ENCODE results near the gene SUMO3. TPM values are rescaled to one million over a fixed set of nuclear protein-coding genes. Genes with fewer than 3 reads are reported as not detected.

The SUMO3 gene
- total and polyA plus RNA-seq, 2 donors: 33.7 to 84.2 TPM

GRCh38 chr21:44764319-44765230 lies 53.3 kb downstream of the SUMO3 start:
- no peaks in the 10 kb centered on the region for H3K36me3 ChIP-seq (ENCODE audit: insufficient read depth)
- H3K4me3 ChIP-seq (ENCODE audit: low read depth, low read length): no peak overlapping the region
- H3K27ac ChIP-seq (ENCODE audit: low read depth): no peak overlapping the region
- no peak for DNase-seq (ENCODE audit: extremely low spot score)
- WGBS: 67% methylated on average over 26 of the region's 26 CpGs
- peaks cover 2% of the 10 kb centered on the region for H3K4me1 ChIP-seq (ENCODE audit: insufficient read depth)

GRCh38 chr21:44763451-44764318 lies 54.2 kb downstream of the SUMO3 start:
- no peak for DNase-seq (ENCODE audit: extremely low spot score)

GRCh38 chr21:44763050-44763378 lies 54.8 kb downstream of the SUMO3 start:
- H3K27ac ChIP-seq (ENCODE audit: low read depth): no peak overlapping the region
- no peak overlapping the region for H3K4me3 ChIP-seq (ENCODE audit: low read depth, low read length)
- WGBS: 65% methylated on average over 8 of the region's 8 CpGs
- H3K36me3 ChIP-seq (ENCODE audit: insufficient read depth): no peaks in the 10 kb centered on the region
- no peak for DNase-seq (ENCODE audit: extremely low spot score)
- peaks cover 2% of the 10 kb centered on the region for H3K4me1 ChIP-seq (ENCODE audit: insufficient read depth)

More at GRCh38 chr21:44763451-44764318, 54.2 kb downstream of the SUMO3 start:
- WGBS: 87% methylated on average over 24 of the region's 25 CpGs
- H3K27ac ChIP-seq (ENCODE audit: low read depth): no peak overlapping the region
- no peaks in the 10 kb centered on the region for H3K36me3 ChIP-seq (ENCODE audit: insufficient read depth)
- H3K4me1 ChIP-seq (ENCODE audit: insufficient read depth): peaks cover 2% of the 10 kb centered on the region
- H3K4me3 ChIP-seq (ENCODE audit: low read depth, low read length): no peak overlapping the region

- H3K36me3 ChIP-seq (ENCODE audit: insufficient read depth): no peaks in the 10 kb centered on the region
- no peak for DNase-seq (ENCODE audit: extremely low spot score)
- 87% methylated on average over 24 of the region's 24 CpGs for WGBS
- H3K4me3 ChIP-seq (ENCODE audit: low read depth, low read length): no peak overlapping the region
- peaks cover 2% of the 10 kb centered on the region for H3K4me1 ChIP-seq (ENCODE audit: insufficient read depth)
- H3K27ac ChIP-seq (ENCODE audit: low read depth): no peak overlapping the region
Observed at GRCh38 chr21:44762221-44763049, 55.4 kb downstream of the SUMO3 start.

- H3K27ac ChIP-seq (ENCODE audit: low read depth): no peak overlapping the region
- H3K36me3 ChIP-seq (ENCODE audit: insufficient read depth): no peaks in the 10 kb centered on the region
- 88% methylated on average over 14 of the region's 14 CpGs for WGBS
- no peak overlapping the region for H3K4me3 ChIP-seq (ENCODE audit: low read depth, low read length)
- no peak for DNase-seq (ENCODE audit: extremely low spot score)
- peaks cover 2% of the 10 kb centered on the region for H3K4me1 ChIP-seq (ENCODE audit: insufficient read depth)
Observed at GRCh38 chr21:44761747-44762208, 56.1 kb downstream of the SUMO3 start.

- peaks cover 2% of the 10 kb centered on the region for H3K4me1 ChIP-seq (ENCODE audit: insufficient read depth)
- H3K4me3 ChIP-seq (ENCODE audit: low read depth, low read length): no peak overlapping the region
- H3K27ac ChIP-seq (ENCODE audit: low read depth): no peak overlapping the region
- DNase-seq (ENCODE audit: extremely low spot score): no peak
- WGBS: 51% methylated on average over 21 of the region's 21 CpGs
- no peaks in the 10 kb centered on the region for H3K36me3 ChIP-seq (ENCODE audit: insufficient read depth)
Observed at GRCh38 chr21:44761011-44761729, 56.7 kb downstream of the SUMO3 start.

GRCh38 chr21:44760376-44760775 lies 57.5 kb downstream of the SUMO3 start:
- Histone ChIP-seq H3K4me3 (ENCODE audit: low read depth, low read length) (no peak overlapping the region), H3K4me1 (ENCODE audit: insufficient read depth) (peaks cover 2% of the 10 kb centered on the region), H3K27ac (ENCODE audit: low read depth) (no peak overlapping the region), H3K36me3 (ENCODE audit: insufficient read depth) (no peaks in the 10 kb centered on the region)
- WGBS: 80% methylated on average over 9 of the region's 9 CpGs
- no peak for DNase-seq (ENCODE audit: extremely low spot score)

GRCh38 chr21:44759628-44760285 lies 58.1 kb downstream of the SUMO3 start:
- DNase-seq (ENCODE audit: extremely low spot score): no peak
- H3K4me3 ChIP-seq (ENCODE audit: low read depth, low read length): no peak overlapping the region
- H3K27ac ChIP-seq (ENCODE audit: low read depth): no peak overlapping the region
- H3K4me1 ChIP-seq (ENCODE audit: insufficient read depth): no peaks in the 10 kb centered on the region
- H3K36me3 ChIP-seq (ENCODE audit: insufficient read depth): no peaks in the 10 kb centered on the region
- 91% methylated on average over 22 of the region's 22 CpGs for WGBS

GRCh38 chr21:44758781-44759627 lies 58.9 kb downstream of the SUMO3 start:
- Histone ChIP-seq H3K4me3 (ENCODE audit: low read depth, low read length) (no peak overlapping the region), H3K27ac (ENCODE audit: low read depth) (no peak overlapping the region), H3K4me1 (ENCODE audit: insufficient read depth) (no peaks in the 10 kb centered on the region), H3K36me3 (ENCODE audit: insufficient read depth) (no peaks in the 10 kb centered on the region)
- no peak for DNase-seq (ENCODE audit: extremely low spot score)
- WGBS: 71% methylated on average over 26 of the region's 26 CpGs

- DNase-seq (ENCODE audit: extremely low spot score): no peak
- Histone ChIP-seq H3K36me3 (ENCODE audit: insufficient read depth) (no peaks in the 10 kb centered on the region), H3K27ac (ENCODE audit: low read depth) (no peak overlapping the region), H3K4me3 (ENCODE audit: low read depth, low read length) (no peak overlapping the region), H3K4me1 (ENCODE audit: insufficient read depth) (no peaks in the 10 kb centered on the region)
- 97% methylated on average over 8 of the region's 8 CpGs for WGBS
Observed at GRCh38 chr21:44758141-44758561, 59.7 kb downstream of the SUMO3 start.

- Histone ChIP-seq H3K36me3 (ENCODE audit: insufficient read depth) (no peaks in the 10 kb centered on the region), H3K27ac (ENCODE audit: low read depth) (no peak overlapping the region), H3K4me3 (ENCODE audit: low read depth, low read length) (no peak overlapping the region), H3K4me1 (ENCODE audit: insufficient read depth) (no peaks in the 10 kb centered on the region)
- WGBS: 86% methylated on average over 6 of the region's 6 CpGs
- DNase-seq (ENCODE audit: extremely low spot score): no peak
Observed at GRCh38 chr21:44757731-44758130, 60.1 kb downstream of the SUMO3 start.

All from urinary bladder (tissue), 4 donors.